Testis (tissue), 2 donors: ENCODE measurements around the gene HERC2.

Experiments used
- CTCF ChIP-seq, 3 experiments: fragments of 450-650 bp in 2 of 3; fragments of 200-600 bp in 1 of 3; sonication (generic) in 1 of 3; IDR thresholded peaks; one replicate each; pipeline ENCODE4 v1.5.1; 2016 to 2019; ENCODE audit warnings: antibody characterized with exemption in 3 of 3, mild to moderate bottlenecking in 2 of 3, moderate library complexity in 1 of 3
- POLR2A ChIP-seq: fragments of 450-650 bp; IDR thresholded peaks from one replicate; pipeline ENCODE4 v1.6.1; 2017; ENCODE audit warnings: antibody characterized with exemption, mild to moderate bottlenecking, moderate library complexity

GRCh38 chr15:28167042-28167441 is 154.9 kb downstream of the HERC2 start:
- TF ChIP-seq POLR2A (no peak), CTCF (IDR thresholded peaks at IDR 0.05) (no peak)
